ENCODE results near the gene MPL. TPM values are rescaled to one million over a fixed set of nuclear protein-coding genes. Genes with fewer than 3 reads are reported as not detected.

The MPL gene
- total and polyA plus RNA-seq, 2 of the 8 experiments (the other 6 are each of a cell fraction or from before 2014, with no cell fraction given): 0.08 TPM; not detected in 1

DNA sequence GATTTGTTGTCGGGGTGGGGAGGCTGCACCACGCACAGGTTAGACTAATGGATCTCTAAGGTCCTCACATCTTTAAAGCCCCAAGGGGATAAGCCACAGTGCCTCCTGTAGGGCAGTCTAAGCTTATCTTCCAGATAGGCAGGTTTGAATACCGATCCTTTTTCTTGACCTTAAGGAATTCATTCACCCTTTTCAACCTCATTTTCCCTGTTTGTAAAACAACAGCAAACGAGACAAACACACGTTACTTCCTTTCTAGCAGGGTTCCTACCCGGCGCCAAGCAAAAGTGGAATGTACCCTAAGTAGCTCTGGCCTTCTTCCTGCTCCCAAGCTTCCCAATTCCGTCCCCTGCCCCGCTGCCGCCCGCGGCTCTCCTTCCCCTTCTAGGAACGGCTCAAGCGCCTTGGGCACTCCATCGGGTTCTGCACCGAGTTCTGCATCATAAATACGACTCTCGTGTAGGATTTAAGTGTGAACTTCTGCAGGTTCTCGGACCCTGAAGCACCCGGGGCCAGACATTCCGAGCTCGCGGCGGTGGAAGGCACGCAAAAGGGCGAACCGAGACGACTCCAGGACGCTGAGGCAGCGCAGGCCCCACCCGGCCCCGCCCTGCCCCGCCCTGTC, 20.6 kb downstream of the MPL start (continued):
- no peak for TF ChIP-seq SP2 (IDR thresholded peaks at IDR 0.05; ENCODE audit: low read length)
- TF ChIP-seq POLR2A (IDR thresholded peaks at IDR 0.05; ENCODE audit: control extremely low read depth in 1 of 2, low read depth in 2 of 2, low read length in 2 of 2): peak in 1 of 2 experiments; percentile 17; a peak in 1 of 3 replicates
- TF ChIP-seq NRF1 (IDR thresholded peaks at IDR 0.05; ENCODE audit: low read depth, low read length): no peak
- no peak for TF ChIP-seq CREB1 (IDR thresholded peaks at IDR 0.05)
- TF ChIP-seq PHF8 (conservative IDR thresholded peaks at IDR 0.05; ENCODE audit: low read depth, low read length): peak; percentile 50
- no peak for TF ChIP-seq TBP (IDR thresholded peaks at IDR 0.05; ENCODE audit: low read depth, low read length)
- no peak for TF ChIP-seq FOSL1 (IDR thresholded peaks at IDR 0.05; ENCODE audit: insufficient read depth, low read depth, low read length)
- TF ChIP-seq ATF2 (IDR thresholded peaks at IDR 0.05; ENCODE audit: low read length): no peak
- no peak for TF ChIP-seq RXRA (IDR thresholded peaks at IDR 0.05; ENCODE audit: insufficient read depth, low read depth, low read length)
- TF ChIP-seq CHD1 (IDR thresholded peaks at IDR 0.05; ENCODE audit: low read depth, low read length): no peak
- no peak for TF ChIP-seq CEBPB (IDR thresholded peaks at IDR 0.05; ENCODE audit: low read depth, low read length)
- no peak for TF ChIP-seq GTF2F1 (IDR thresholded peaks at IDR 0.05; ENCODE audit: borderline replicate concordance, low read depth, low read length)
